Upper lobe of left lung (tissue), 4 donors: Measurements from ENCODE around the gene SOX5.

Experiments
- POLR2A ChIP-seq, 4 donors: fragments of 450-650 bp; IDR thresholded peaks; one replicate each; pipeline ENCODE4 v1.5.1; 2016 to 2017; ENCODE audit warnings: antibody characterized with exemption in 4 of 4, mild to moderate bottlenecking in 2 of 4
- POLR2AphosphoS5 ChIP-seq, 2 donors: sonication (generic); formaldehyde crosslinking; IDR thresholded peaks; one replicate each; pipeline ENCODE4 v1.5.1; 2017; ENCODE audit warnings: antibody characterized with exemption in 2 of 2
- TF ChIP-seq, protein P1 (sequence below), 6 experiments: fragments of 450-650 bp in 4 of 6; fragments of 200-600 bp in 2 of 6; sonication (generic) in 2 of 6; IDR thresholded peaks; one replicate each; pipeline ENCODE4 v1.5.1; 2016 to 2019; ENCODE audit warnings: antibody characterized with exemption in 6 of 6

DNA sequence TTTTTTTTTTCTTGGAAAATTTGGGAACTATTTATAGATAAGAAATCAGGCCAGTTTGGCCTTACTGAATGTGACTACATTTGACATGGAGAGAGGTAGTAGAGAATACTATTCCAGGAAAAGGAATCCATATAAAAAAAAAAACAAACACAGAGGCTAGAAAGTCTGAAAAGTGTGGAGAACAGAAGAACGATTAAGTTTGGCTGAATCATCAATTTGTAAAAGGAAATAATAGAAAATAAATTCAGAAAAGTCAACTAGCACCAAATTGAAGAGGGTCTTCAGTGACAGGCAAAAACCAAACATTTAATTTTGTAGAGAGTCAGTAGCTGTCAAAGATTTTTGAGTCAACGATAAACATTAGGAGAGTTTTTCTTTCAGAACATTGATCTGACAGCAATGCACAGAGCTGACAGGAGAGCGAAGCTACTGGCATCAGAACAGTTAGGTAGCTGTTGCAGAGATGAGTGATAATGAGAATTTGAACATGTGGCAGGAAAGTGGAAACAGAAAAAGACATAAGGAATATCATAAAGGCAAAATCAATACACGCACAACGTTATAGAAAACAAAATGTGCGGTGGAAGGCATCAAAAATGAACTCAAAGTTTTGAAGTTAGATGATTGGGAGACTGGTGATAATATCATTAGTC, 241.2 kb downstream of the SOX5 start:
- TF ChIP-seq, protein P1, sequence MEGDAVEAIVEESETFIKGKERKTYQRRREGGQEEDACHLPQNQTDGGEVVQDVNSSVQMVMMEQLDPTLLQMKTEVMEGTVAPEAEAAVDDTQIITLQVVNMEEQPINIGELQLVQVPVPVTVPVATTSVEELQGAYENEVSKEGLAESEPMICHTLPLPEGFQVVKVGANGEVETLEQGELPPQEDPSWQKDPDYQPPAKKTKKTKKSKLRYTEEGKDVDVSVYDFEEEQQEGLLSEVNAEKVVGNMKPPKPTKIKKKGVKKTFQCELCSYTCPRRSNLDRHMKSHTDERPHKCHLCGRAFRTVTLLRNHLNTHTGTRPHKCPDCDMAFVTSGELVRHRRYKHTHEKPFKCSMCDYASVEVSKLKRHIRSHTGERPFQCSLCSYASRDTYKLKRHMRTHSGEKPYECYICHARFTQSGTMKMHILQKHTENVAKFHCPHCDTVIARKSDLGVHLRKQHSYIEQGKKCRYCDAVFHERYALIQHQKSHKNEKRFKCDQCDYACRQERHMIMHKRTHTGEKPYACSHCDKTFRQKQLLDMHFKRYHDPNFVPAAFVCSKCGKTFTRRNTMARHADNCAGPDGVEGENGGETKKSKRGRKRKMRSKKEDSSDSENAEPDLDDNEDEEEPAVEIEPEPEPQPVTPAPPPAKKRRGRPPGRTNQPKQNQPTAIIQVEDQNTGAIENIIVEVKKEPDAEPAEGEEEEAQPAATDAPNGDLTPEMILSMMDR (IDR thresholded peaks at IDR 0.05), result no peak
- no peak for TF ChIP-seq POLR2A (IDR thresholded peaks at IDR 0.05)
- no peak for TF ChIP-seq POLR2AphosphoS5 (IDR thresholded peaks at IDR 0.05)
